ENCODE measurements around the gene LPP. TPM values are rescaled to one million over a fixed set of nuclear protein-coding genes. Genes with fewer than 3 reads are reported as not detected.
A peak's percentile ranks its signal among the peaks of the same experiment; 100 is the strongest.

The LPP gene
- total and polyA plus RNA-seq, 2 of the 13 experiments (the other 11 are each of a cell fraction or from before 2014, with no cell fraction given) = 19.2 to 29.9 TPM

GRCh38 chr3:188643736-188644135, 489.8 kb downstream of the LPP start:
- H3K9me3 ChIP-seq (ENCODE audit: low read length) = no peaks in the 10 kb centered on the region
- ChIA-PET CTCF (ENCODE audit: low intra/inter-chr PET ratio, low total read pairs) (no interaction called here), POLR2A (no interaction called here)
- H3K79me2 ChIP-seq (ENCODE audit: insufficient read depth, low read length) = no peaks in the 10 kb centered on the region
- no peak for TF ChIP-seq HOXA5 (CRISPR knock-in tag; IDR thresholded peaks at IDR 0.05)
- no peak for TF ChIP-seq HDAC6 (IDR thresholded peaks at IDR 0.05; ENCODE audit: low read depth, low read length)
- no peak for TF ChIP-seq SCMH1 (CRISPR knock-in tag; IDR thresholded peaks at IDR 0.05; ENCODE audit: borderline replicate concordance)
- no peak for TF ChIP-seq ZNF589 (CRISPR knock-in tag; conservative IDR thresholded peaks at IDR 0.05)
- peak; percentile 73 to 80 for TF ChIP-seq MAFK (conservative IDR thresholded peaks at IDR 0.05 in 1 of 2, IDR thresholded peaks at IDR 0.05 in 1 of 2; ENCODE audit: low read length in 2 of 2)
- no peak for TF ChIP-seq MIXL1 (CRISPR knock-in tag; IDR thresholded peaks at IDR 0.05)
- TF ChIP-seq ZKSCAN1 (IDR thresholded peaks at IDR 0.05; ENCODE audit: low read length) = no peak
- peak; percentile 64; the same call in 1 of the 2 replicates for TF ChIP-seq MAFF (IDR thresholded peaks at IDR 0.05; ENCODE audit: low read depth, low read length)
- no peak for TF ChIP-seq ZNF20 (CRISPR knock-in tag; IDR thresholded peaks at IDR 0.05)
- no peak overlapping the region for H3K27ac ChIP-seq (ENCODE audit: extremely low read length, insufficient read depth, low read length)
- H3K4me2 ChIP-seq (ENCODE audit: low read depth, low read length) = no peak overlapping the region
- intact Hi-C loops (cut with micrococcal nuclease; ENCODE audit: unreplicated experiment) = no loop called here
- no peak overlapping the region for H3K9ac ChIP-seq (ENCODE audit: insufficient read depth, low read depth, low read length)
- DNase-seq (ENCODE audit: low spot score) (no peak), FAIRE-seq (no peak), ATAC-seq (no peak)
- in situ Hi-C loops (cut with HindIII; ENCODE audit: extremely low pct_ligation_motif_present, low pct_unique_long_range_greater_than_20kb) = no loop called here
- no peak overlapping the region for H3K4me3 ChIP-seq (replicated peaks in 1 of 3; ENCODE audit: insufficient read depth in 1 of 3, low read depth in 2 of 3, low read length in 3 of 3)
- H2AFZ ChIP-seq (ENCODE audit: low read length) = no peak overlapping the region
- H4K20me1 ChIP-seq (ENCODE audit: insufficient read depth, low read length) = no peaks in the 10 kb centered on the region
- WGBS (ENCODE audit: low lambda C conversion rate) = 100% methylated on average over 3 of the region's 3 CpGs
- H3K27me3 ChIP-seq (ENCODE audit: control insufficient read depth in 1 of 2, insufficient read depth in 2 of 2, low read length in 2 of 2) = no peaks in the 10 kb centered on the region
- BruUV-seq (replicated peaks) = no TSS peak
- peaks cover 0 to 1% of the 10 kb centered on the region in 2 experiments; a peak in 1 of 5 replicates for H3K36me3 ChIP-seq (replicated peaks in 1 of 2; ENCODE audit: control insufficient read depth in 1 of 2, insufficient read depth in 2 of 2, low read length in 2 of 2)
- peaks cover 38% of the 10 kb centered on the region for H3K4me1 ChIP-seq (ENCODE audit: insufficient read depth, low read length)

- Histone ChIP-seq H3K4me1 (ENCODE audit: insufficient read depth, low read length) (peaks cover 38% of the 10 kb centered on the region), H4K20me1 (ENCODE audit: insufficient read depth, low read length) (no peaks in the 10 kb centered on the region), H2AFZ (ENCODE audit: low read length) (no peak overlapping the region), H3K79me2 (ENCODE audit: insufficient read depth, low read length) (no peaks in the 10 kb centered on the region), H3K9me3 (ENCODE audit: low read length) (no peaks in the 10 kb centered on the region), H3K4me2 (ENCODE audit: low read depth, low read length) (no peak overlapping the region), H3K27ac (ENCODE audit: extremely low read length, insufficient read depth, low read length) (no peak overlapping the region), H3K9ac (ENCODE audit: insufficient read depth, low read depth, low read length) (no peak overlapping the region), H3K36me3 (replicated peaks in 1 of 2; ENCODE audit: control insufficient read depth in 1 of 2, insufficient read depth in 2 of 2, low read length in 2 of 2) (peaks cover 0 to 1% of the 10 kb centered on the region in 2 experiments; a peak in 1 of 5 replicates), H3K27me3 (ENCODE audit: control insufficient read depth in 1 of 2, insufficient read depth in 2 of 2, low read length in 2 of 2) (no peaks in the 10 kb centered on the region), H3K4me3 (replicated peaks in 1 of 3; ENCODE audit: insufficient read depth in 1 of 3, low read depth in 2 of 3, low read length in 3 of 3) (no peak overlapping the region)
- intact Hi-C loops (cut with micrococcal nuclease; ENCODE audit: unreplicated experiment) = no loop called here
- BruUV-seq (replicated peaks) = no TSS peak
- DNase-seq (ENCODE audit: low spot score) (no peak), FAIRE-seq (no peak), ATAC-seq (no peak)
- POLR2A ChIA-PET = no interaction called here
- in situ Hi-C loops (cut with HindIII; ENCODE audit: extremely low pct_ligation_motif_present, low pct_unique_long_range_greater_than_20kb) = no loop called here
- CTCF ChIA-PET (ENCODE audit: low intra/inter-chr PET ratio, low total read pairs) = no interaction called here
- 0% methylated on average over 1 of the region's 1 CpG for WGBS (ENCODE audit: low lambda C conversion rate)
- no peak for TF ChIP-seq SRSF9 (IDR thresholded peaks at IDR 0.05; ENCODE audit: borderline replicate concordance, insufficient read depth, low read depth, low read length, poor library complexity, severe bottlenecking)
- TF ChIP-seq, protein P1, sequence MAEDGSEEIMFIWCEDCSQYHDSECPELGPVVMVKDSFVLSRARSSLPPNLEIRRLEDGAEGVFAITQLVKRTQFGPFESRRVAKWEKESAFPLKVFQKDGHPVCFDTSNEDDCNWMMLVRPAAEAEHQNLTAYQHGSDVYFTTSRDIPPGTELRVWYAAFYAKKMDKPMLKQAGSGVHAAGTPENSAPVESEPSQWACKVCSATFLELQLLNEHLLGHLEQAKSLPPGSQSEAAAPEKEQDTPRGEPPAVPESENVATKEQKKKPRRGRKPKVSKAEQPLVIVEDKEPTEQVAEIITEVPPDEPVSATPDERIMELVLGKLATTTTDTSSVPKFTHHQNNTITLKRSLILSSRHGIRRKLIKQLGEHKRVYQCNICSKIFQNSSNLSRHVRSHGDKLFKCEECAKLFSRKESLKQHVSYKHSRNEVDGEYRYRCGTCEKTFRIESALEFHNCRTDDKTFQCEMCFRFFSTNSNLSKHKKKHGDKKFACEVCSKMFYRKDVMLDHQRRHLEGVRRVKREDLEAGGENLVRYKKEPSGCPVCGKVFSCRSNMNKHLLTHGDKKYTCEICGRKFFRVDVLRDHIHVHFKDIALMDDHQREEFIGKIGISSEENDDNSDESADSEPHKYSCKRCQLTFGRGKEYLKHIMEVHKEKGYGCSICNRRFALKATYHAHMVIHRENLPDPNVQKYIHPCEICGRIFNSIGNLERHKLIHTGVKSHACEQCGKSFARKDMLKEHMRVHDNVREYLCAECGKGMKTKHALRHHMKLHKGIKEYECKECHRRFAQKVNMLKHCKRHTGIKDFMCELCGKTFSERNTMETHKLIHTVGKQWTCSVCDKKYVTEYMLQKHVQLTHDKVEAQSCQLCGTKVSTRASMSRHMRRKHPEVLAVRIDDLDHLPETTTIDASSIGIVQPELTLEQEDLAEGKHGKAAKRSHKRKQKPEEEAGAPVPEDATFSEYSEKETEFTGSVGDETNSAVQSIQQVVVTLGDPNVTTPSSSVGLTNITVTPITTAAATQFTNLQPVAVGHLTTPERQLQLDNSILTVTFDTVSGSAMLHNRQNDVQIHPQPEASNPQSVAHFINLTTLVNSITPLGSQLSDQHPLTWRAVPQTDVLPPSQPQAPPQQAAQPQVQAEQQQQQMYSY (CRISPR knock-in tag; IDR thresholded peaks at IDR 0.05) = no peak
- TF ChIP-seq CEBPZ (IDR thresholded peaks at IDR 0.05; ENCODE audit: low read length) = no peak
- TF ChIP-seq POLR2AphosphoS5 (IDR thresholded peaks at IDR 0.05; ENCODE audit: low read depth, low read length) = no peak
Observed at GRCh38 chr3:188646592-188646991, 492.6 kb downstream of the LPP start.
